Epithelial cell of proximal tubule (primary cell): ENCODE results near the gene HID1. TPM values are rescaled to one million over a fixed set of nuclear protein-coding genes. Genes with fewer than 3 reads are reported as not detected.
"Not testable (repeated sequence)": the region's sequence is repeated elsewhere in the genome, so short reads cannot be mapped to it uniquely, and the experiment has no call there.

Experiments
- DNase-seq: peaks from one replicate; pipeline ENCODE4 v3.0.0-alpha.2; 2011; ENCODE audit warnings: low read depth
- H3K4me3 ChIP-seq: 2 replicates; pipeline ENCODE4 v1.5.1; 2011; ENCODE audit warnings: low read depth, mild to moderate bottlenecking, low read length
- total RNA-seq: library from RNA; depleted of rRNA; stranded (reverse); fragments of >200 nt; gene quantifications from 2 replicates; pipeline ENCODE4 v1.2.3, GENCODE V29; 2015
- TF ChIP-seq, protein P1 (sequence below): conservative IDR thresholded peaks from 2 replicates; pipeline ENCODE4 v1.5.1; 2012; ENCODE audit warnings: low read depth, mild to moderate bottlenecking, low read length

HID1 gene
- total RNA-seq, 1 donor from 2014 or later, result 19.1 TPM

DNA sequence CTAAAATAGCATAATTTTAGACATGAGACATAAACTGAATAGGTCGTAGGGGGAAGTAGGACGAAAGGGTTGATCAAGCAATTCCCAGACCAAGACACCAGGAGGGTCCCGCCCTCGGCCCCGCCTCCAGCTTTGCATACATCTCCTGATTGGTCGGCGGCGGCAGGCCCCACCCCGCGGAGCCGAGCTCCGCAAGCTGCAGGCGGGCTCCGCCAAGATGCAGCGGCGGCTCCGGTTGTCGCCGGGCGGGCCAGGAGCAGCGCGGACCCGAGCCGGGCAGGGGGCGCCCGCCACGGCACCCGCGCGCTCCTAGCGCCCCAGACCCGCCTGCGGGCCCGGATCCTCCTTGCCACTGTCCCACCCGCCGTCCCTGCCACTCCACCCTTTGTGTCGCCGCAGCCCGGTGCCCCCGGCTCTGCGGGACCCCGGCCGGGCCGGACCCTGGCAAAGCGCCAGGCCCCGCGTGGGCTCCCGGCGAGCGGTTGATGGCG, 14.9 kb upstream of the HID1 start, which contains the start of gene CDR2L:
CDR2L (plus strand) TSS at position 215 of the 491 bp plus-strand sequence. CDS start 412 bp downstream, outside the sequence.
- DNase-seq, result peak; percentile 43
- peak within 1 kb of the TSS; percentile 78 for H3K4me3 ChIP-seq
- TF ChIP-seq, protein P1, sequence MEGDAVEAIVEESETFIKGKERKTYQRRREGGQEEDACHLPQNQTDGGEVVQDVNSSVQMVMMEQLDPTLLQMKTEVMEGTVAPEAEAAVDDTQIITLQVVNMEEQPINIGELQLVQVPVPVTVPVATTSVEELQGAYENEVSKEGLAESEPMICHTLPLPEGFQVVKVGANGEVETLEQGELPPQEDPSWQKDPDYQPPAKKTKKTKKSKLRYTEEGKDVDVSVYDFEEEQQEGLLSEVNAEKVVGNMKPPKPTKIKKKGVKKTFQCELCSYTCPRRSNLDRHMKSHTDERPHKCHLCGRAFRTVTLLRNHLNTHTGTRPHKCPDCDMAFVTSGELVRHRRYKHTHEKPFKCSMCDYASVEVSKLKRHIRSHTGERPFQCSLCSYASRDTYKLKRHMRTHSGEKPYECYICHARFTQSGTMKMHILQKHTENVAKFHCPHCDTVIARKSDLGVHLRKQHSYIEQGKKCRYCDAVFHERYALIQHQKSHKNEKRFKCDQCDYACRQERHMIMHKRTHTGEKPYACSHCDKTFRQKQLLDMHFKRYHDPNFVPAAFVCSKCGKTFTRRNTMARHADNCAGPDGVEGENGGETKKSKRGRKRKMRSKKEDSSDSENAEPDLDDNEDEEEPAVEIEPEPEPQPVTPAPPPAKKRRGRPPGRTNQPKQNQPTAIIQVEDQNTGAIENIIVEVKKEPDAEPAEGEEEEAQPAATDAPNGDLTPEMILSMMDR, result no peak

DNA sequence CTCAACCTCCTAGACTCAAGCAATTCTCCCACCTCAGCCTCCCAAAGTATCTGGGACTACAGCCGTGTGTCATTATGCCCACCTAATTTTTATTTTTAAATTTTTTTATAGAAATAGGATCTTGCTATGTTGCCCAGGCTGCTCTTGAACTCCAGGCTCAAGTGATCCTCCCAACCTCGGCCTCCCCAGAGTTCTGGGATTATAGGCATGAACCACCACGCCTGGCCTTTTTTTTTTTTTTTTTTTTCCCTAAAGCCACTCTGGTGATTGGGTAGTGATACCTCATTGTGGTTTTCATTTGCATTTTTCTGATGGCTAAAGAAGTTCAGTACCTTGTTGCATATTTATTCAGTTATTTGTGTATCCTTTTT, 13.6 kb upstream of the HID1 start:
- no peak overlapping the region for H3K4me3 ChIP-seq
- no peak for DNase-seq
- TF ChIP-seq, protein P1, result no peak

DNA sequence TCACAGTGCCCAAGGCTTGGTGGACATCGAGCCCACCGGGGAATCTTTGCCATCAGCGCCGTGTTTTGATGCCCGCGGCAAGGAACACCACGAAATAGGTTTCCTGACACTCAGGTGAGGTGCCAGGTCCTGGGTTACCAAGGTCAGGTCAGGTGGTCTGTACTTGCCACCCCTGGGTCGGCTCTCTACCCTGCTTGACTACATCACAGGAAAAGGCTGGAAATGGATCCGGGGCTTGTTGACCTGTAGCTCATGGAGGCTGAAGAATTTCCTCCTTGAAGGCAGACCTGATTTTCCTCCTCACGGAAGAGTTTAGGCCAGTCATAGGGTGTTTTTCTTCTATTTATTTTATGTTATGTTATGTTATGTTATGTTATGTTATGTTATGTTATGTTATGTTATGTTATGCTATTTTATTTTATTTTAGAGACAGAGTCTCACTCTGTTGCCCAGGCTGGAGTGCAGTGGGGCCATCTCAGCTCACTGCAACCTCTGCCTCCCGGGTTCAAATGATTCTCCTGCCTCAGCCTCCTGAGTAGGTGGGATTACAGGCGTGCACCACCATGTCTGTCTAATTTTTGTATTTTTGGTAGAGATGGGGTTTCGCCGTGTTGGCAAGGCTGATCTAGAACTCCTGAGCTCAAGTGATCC, 10.2 kb upstream of the HID1 start:
- H3K4me3 ChIP-seq, result peak overlapping the region; percentile 75
- not testable (repeated sequence) for DNase-seq

DNA sequence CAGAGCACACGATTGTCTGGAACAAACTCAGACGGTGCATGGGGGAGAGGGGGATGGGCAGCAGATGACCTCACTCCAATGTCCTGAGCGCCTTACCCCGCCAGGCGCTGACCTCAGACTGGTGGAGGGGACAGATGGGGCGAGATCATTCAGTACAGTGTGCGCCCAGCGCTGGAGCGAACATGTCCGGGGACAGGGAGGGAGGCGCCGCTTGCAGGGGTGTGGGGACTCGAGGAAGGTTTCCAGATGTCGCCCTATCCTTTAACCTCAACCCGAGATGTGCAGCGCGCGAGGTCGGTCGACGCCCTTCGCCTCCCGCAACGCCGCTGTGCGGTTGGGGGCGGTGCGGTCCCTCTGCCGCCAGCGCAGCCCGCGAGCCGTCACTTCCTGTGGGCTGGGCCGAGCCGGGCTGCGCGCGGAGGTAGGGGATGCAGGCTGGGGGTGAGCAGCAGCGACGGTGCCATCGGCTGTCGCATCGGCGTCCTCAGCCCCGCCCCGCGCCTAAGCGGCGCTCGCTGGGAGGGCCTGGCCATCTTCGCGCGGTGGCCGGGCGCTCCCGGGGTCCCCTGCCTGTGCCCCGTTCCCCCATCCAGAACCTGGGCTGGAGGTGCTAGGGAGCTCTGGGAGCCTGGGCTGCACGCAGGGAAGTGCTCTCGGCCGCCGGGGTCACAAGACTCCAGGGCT, 9.6 kb upstream of the HID1 start:
- DNase-seq, result no peak
- TF ChIP-seq, protein P1, result no peak
- peak overlapping the region; percentile 75 for H3K4me3 ChIP-seq

DNA sequence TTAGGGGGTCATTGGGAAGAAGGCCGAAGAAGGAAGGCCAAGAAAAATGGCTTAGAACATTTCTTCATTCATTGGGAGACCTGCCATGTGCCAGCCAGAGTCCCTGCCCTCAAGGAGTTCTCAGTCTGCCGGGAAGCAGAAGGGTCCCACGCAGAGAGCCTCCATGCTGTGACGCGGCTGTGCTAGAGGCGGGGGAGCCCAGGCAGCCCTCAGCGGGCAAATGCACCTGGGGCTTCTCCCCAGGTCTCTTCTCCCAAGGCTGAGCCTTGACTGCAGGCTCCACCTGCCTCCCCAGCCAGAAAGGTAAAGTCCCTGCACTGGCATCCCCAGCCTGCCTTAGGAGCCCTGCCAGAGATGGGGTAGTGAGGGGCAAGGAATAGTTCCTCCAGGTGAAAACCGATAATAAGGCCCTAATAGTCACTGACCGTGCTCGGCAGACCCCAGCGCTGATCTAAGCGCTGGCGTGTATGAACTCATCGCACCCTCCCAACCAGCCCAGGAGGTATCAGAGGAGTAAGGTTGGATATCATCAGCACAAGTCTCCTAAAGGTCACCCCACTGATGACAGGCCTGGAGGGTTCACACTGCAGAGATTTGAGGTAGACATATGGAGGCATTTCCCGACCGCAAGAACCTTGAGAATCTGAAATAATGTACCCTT, 8.9 kb upstream of the HID1 start:
- TF ChIP-seq, protein P1, result no peak
- no peak for DNase-seq
- H3K4me3 ChIP-seq, result peak overlapping the region; percentile 75

DNA sequence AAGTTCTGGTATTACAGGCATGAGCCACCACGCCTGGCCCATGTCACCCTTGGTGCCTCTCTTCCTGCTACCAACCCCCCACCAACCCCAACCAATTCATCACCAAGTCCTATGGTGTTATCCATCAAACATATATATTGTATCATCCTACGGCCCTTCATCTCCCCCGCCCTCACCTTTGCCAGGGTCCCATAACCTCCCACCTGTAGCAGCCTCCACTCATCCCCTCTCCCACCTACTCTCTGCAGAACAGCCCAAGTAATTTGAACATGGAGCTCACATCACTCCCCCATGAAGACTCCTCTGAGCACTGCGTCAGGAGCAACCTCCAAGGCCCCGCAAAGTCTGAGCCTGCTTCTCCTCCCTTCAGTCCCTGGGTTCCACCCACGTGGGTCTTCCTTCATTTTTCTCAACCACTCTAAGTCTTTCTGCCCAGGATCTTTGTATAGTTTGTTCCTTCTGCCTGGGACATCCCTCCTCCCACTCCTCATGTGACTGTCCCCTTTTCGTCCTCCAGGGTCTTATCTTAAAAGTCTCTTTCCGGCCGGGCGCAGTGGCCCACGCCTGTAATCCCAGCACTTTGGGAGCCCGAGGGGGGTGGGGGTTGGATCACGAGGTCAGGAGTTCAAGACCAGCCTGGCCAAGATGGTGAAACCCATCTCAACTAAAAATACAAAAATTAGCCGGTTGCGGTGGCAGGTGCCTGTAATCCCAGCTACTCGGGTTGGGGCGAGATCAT, 7.0 kb upstream of the HID1 start:
- TF ChIP-seq, protein P1, result no peak

DNA sequence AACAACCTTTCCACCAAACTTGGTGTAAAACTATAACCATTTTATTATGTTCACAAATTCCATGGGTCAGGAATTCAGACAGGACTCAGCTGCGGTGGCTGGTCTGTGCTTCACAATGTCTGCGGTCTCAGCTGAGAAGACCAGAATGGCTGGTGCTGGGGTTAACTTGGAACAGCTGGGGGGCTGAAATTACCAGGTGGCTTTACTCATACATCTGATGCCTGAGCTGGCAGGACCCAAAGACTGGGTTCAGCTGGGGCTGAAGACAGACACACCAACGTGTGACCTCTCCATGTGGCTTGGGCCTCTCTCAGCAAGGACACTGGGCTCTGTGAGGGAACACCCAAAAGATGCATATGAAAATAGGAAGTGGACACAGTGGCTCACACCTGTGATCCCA, 5.7 kb upstream of the HID1 start:
- H3K4me3 ChIP-seq, result no peak overlapping the region
- DNase-seq, result no peak
- TF ChIP-seq, protein P1, result no peak

More for the DNA sequence above, 7.0 kb upstream of the HID1 start:
- no peak for DNase-seq
- no peak overlapping the region for H3K4me3 ChIP-seq
